Stimulated activated CD4-positive, alpha-beta T cell treated with anti-CD3 and anti-CD28 coated beads, Interleukin-2, amount 100 ng/mL, for 48 hours (primary cell): ENCODE results near the gene P3R3URF.

Experiments
- DNase-seq, 2 donors: peaks; one replicate each; pipeline ENCODE4 v3.0.0-alpha.2; 2020

Gene P3R3URF

GRCh38 chr1:46171871-46172270, 4.4 kb downstream of the P3R3URF start:
- DNase-seq: no peak

DNA sequence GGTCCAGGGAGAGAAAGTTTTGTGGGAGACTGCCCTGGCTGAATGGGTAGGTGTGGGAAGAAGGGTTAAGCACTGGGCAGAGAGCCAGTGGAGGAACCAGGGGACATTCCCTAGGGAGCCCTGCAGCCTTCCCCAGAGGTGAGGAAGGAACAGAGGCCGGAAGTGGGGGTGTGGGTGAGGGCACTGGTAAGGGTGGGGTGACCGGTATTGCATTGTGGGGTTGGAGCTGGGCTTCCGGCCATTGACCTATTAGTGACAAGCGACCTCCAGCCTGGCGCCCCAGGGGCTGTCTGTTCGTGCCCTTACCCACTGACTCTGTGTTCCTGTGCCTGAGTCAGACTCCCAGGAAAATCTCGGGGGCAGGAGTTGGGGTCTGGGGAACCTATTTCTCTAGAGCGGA, 4.9 kb downstream of the P3R3URF start:
- no peak for DNase-seq

DNA sequence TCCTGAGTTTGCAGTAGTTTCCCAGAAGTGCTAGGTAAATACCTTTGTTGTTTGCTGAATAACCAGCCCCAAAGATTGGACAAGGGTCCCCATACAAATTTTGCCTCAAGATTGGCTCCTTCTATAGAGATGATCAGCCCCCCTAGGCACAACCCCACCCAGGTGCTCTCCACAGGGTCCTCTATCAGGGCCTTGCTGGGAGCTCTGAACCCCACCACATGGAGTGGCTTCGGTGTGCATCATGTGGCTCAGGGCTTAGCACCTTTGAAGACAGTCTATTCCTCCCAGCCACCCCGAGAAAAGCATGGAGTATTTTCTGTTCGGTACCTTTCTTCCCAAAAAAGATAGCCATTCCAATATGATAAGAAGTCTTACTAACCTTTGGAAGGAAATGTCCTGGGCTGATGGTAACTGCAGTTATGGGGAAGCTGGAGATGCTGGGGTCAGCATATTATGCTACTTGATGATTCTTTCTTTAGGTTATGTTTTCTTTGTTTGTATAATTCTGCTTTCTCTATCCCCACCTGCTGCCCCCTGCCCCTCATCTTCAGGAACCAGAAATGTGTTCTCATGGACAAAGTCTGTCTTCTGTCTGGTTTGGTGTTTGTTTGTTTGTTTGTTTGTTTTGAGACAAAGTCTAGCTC, 6.4 kb downstream of the P3R3URF start:
- no peak for DNase-seq

GRCh38 chr1:46168477-46168876, 7.8 kb downstream of the P3R3URF start:
- DNase-seq: no peak

GRCh38 chr1:46166521-46167462, 9.5 kb downstream of the P3R3URF start:
- DNase-seq: peak in 1 of 2 donors; percentile 30

DNA sequence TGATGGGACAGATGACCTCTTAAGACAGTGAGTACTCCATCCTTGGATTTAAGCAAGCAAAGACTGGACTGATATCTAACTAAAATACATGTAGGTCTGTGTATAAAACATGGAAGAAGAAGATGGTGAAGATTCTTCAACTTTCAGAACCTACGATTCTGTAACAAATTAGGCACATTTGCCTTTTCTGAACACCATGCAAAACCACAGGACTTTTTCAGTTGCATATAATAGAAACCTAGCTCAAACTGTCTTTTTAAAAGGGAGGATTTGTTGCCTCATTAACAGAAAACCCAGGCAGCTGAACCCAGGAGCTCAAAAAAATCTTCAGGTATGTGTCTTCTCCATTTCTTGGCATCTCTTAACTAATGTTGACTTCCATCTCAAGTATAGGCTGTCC, 16.1 kb downstream of the P3R3URF start:
- DNase-seq: no peak

DNA sequence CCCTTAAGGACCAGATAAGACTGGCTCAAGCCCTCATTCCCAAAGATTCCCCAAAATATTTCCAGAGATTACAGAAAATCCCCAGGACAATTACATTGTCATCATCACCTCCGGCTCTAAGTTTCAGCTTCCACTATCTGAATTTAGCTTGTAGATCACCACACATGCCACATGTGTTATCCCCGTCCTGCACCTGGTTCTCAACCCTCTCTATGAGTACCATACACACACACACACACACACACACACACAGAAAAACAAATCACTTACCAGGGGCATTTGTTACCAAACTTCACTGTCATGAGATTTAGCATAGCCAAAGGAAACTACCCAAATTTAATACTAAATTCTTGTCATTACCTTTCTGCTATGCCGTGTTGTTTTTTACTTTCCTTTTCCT, 16.8 kb downstream of the P3R3URF start:
- no peak for DNase-seq

DNA sequence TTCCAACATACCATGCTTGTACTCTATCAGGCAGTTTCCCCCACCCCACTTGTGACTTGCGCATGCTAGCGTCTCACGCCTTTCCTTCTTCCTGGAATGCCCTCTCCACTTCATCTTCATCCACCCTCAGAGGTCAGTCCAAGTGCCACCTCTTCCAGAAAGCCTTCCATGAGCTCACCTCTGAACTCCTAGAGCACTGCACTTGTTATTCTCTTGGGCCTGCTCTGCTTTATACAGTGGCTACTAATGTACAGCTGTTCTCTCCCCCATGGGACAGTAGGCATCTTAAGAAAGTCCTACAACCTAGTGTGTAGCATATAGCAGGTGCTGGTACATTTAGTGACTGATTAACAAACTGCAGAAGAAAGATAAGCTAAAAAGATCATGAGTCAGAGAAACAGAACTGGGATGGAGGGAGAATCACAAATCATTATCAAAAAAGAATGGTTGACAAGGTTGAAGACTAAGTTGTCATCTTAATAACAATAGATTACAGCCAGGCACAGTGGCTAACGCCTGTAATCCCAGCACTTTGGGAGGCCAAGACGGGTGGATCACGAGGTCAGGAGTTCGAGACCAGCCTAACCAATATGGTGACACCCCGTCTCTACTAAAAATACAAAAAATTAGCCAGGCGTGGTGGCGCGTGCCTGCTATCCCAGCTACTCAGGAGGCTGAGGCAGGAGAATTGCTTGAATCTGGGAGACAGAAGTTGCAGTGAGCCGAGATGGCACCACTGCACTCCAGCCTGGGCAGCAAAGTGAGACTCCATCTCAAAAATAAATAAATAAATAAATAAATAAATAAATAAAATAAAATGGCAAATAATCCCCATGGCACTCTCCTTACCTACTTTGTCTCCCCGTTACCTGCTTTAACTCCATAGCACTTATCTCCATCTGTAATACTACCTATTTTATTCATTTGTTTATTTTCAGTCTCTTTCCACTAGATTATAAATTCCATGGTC, 17.7 kb downstream of the P3R3URF start:
- DNase-seq: no peak

GRCh38 chr1:46157916-46158311, 18.4 kb downstream of the P3R3URF start:
- DNase-seq: no peak

DNA sequence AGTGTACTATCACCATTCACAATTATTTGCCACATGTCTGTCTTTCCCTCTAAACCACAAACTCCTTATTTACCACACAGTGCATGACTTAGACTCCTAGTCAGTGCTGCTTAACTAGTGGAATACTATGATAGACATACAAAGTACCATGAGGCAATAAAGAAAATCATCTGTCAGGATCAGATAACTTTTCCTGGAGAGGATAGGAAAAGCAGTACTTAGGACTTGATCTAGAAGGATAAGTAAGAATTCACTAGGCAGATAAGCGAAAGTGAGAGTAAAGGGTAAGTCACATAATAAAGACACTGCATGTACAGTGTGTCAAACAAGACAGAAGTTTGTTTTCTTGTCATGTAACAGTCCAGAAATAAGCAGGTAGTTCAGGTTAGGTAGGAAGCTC, 22.6 kb downstream of the P3R3URF start:
- DNase-seq: no peak

DNA sequence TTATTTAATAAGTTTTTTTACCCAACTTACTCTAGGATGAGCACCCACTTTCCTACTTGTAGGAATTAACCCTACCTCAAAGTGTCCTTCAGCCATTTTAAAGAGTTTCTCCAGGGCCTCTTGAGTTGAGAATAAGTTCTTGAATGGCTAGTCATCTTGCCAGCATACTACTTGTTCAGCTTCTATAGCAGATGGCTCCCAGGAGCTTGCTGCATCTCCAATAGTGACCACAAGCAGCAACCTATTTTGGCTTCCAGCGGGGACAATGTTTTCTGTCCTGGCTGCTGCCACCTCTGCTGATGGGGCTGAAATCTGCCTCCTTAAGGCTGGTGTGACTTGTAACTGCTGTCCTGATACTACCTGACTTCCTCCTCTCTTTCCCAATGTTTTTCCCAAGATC, 23.1 kb downstream of the P3R3URF start:
- no peak for DNase-seq

GRCh38 chr1:46152016-46152415, 24.3 kb downstream of the P3R3URF start:
- DNase-seq: no peak

- no peak for DNase-seq
Observed at GRCh38 chr1:46150085-46150484, 26.2 kb downstream of the P3R3URF start.

GRCh38 chr1:46148318-46148717, 28.0 kb downstream of the P3R3URF start:
- DNase-seq: no peak

GRCh38 chr1:46137916-46138315, 38.4 kb downstream of the P3R3URF start:
- no peak for DNase-seq

DNA sequence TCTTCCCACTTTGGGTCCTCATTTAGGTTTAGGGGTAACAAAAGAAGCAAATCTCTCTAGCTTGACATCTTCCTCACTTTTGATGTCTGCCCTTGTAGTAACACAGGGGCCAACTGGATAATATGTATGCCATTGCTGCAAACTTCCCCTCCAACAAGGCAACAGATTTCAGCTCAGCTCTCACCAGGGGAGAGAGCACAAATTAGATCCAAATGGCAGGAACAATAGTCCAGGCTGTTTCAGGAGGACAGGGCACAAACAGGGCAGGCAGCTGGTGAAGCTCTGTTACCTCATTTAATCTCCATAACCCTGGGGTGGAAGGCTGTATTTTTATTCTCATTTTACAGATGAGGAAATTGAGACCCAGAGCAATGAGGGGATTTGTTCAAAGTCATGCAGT, 39.6 kb downstream of the P3R3URF start:
- no peak for DNase-seq

DNA sequence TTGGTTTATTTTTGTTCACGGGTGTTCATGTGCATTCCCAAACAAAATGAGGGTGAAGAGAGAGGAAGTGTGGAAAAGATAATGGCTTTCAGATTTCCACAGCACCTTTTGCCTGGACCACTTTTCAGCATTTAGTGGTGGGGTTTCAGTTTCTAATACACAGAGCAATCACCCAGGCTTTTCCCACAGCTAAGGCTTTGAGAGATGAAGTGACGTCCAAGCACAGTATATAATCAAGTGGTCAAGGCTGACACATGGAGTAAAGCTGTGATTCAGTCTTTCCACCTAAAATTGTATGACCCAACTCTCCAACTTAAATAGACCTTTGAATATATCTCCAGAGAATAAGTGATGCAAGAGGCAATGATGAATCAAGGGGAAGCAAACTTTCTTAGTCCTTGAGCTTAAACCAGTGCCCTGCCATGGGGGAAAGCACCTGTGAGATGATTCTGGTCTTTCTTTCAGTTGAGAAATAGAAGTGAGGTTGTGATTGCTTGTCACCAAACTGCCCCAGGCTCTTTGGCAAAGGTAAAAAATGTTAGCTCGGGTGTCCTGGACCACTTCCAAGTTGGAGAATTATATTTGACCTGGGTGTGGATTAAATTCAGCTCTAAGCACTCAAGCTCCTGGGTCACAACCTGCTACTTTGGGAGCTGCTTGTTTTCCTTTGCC, 41.5 kb downstream of the P3R3URF start:
- DNase-seq: no peak

GRCh38 chr1:46133781-46134350, 42.4 kb downstream of the P3R3URF start:
- no peak for DNase-seq

GRCh38 chr1:46133181-46133658, 43.1 kb downstream of the P3R3URF start:
- DNase-seq: no peak

GRCh38 chr1:46132529-46133180, 43.6 kb downstream of the P3R3URF start, which contains the start of gene PIK3R3:
TSS of gene PIK3R3 (minus strand) at chr1:46132629. CDS start at chr1:46131952, 677 bp downstream.
- peak; percentile 76 to 81 for DNase-seq
